Smooth muscle cell of the pulmonary artery (primary cell): Measurements from ENCODE around the gene PLP2. TPM values are rescaled to one million over a fixed set of nuclear protein-coding genes. Genes with fewer than 3 reads are reported as not detected.

Experiments
- total RNA-seq: library from RNA; depleted of rRNA; stranded (reverse); fragments of >200 nt; gene quantifications from 2 replicates; pipeline ENCODE4 v1.2.3, GENCODE V29; 2014

The PLP2 gene, protein sequence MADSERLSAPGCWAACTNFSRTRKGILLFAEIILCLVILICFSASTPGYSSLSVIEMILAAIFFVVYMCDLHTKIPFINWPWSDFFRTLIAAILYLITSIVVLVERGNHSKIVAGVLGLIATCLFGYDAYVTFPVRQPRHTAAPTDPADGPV
- 21.6 and 22.8 TPM in 2 replicates for total RNA-seq

DNA sequence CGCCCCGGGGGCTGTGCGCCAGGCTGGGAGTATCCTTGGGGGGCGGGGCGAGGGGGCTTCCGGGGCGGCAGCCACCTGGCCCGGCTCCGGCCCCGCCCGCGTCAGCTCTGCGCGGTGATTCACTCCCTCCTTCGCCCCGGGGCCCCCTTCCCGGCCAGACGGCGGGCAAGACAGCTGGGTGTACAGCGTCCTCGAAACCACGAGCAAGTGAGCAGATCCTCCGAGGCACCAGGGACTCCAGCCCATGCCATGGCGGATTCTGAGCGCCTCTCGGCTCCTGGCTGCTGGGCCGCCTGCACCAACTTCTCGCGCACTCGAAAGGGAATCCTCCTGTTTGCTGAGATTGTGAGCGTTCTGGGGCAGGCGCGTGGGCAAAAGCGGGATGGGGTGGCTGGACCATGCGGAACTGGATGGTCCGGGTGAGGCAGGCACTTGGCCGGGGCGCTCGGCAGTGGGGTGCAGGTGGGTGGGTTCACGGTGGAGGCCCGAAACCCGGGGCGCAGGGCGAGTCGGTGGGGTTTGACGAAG lies at the start of gene PLP2:
Gene PLP2, plus strand, starts transcription at position 147 of the 528 bp plus-strand sequence. Its CDS starts 103 bp downstream, at position 250.

DNA sequence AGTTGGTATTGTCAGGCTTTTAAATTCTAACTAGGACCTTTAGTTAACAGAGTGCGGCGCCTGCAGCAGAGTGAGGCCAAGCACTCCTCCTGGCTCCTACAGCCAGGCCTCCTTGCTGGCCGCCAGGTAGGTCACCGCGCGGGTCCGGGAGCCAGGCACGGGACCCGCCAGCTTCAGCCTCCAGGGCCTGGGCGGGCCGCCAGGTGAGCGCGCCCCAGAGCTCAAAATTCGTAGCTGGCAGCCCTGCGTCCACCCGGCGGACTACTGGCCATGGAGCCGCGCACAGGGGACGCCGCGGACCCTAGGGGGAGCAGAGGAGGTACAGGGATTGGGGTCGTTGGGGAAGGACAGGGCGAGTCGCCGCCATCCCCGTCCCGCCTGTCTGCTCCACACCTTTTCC lies 9.1 kb upstream of the PLP2 start, which contains the start of gene MAGIX:
Gene MAGIX, plus strand, starts transcription at position 139 of the 400 bp plus-strand sequence. Its CDS starts 132 bp downstream, at position 271.

DNA sequence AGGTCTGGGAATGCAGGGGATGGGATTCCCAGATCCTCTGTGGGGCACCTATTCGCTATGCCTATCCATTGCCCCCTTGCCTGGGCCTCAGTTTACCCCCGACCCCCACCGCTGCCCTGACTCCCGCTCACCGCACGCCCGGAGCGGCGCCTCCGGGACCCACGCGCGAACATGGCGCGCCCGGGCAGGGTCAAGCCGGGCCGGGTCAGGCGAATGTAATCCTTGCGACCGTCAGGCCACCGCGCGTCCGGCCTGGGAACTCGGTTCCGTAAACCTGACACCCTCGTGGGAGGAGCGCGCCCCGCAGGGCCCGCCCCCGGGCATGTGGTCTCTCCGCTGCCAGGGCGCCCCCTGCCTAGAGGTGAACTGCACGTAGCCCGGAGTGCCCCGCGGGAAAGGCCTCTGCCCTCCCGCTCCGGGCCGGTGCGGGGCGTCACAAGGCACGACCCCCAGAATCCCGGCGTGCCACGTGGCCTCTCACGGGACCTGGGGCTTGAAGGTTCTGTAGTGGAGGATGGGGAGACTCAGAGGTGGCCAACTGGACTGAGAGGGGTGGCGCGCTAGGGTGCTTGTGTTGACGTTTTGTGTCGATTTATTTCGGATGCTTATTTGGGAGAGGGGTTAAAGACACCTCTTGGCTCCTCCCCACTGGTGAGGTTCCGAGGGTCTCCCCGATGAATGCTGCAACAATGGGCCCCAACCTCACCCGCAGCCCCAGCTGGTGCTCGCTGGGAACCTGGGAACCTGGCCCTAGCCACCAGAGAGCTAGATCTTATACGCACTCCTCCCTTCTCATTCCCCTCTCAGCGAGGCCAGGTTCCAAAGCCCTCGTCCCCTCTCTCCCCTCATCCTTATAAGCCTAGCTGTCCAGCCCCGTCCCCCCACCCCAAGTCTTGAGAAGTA lies 14.7 kb downstream of the PLP2 start, which contains the start of gene PRICKLE3:
Gene PRICKLE3, minus strand, starts transcription at position 249 of the 903 bp plus-strand sequence. Its CDS starts 76 bp downstream, at position 173.

DNA sequence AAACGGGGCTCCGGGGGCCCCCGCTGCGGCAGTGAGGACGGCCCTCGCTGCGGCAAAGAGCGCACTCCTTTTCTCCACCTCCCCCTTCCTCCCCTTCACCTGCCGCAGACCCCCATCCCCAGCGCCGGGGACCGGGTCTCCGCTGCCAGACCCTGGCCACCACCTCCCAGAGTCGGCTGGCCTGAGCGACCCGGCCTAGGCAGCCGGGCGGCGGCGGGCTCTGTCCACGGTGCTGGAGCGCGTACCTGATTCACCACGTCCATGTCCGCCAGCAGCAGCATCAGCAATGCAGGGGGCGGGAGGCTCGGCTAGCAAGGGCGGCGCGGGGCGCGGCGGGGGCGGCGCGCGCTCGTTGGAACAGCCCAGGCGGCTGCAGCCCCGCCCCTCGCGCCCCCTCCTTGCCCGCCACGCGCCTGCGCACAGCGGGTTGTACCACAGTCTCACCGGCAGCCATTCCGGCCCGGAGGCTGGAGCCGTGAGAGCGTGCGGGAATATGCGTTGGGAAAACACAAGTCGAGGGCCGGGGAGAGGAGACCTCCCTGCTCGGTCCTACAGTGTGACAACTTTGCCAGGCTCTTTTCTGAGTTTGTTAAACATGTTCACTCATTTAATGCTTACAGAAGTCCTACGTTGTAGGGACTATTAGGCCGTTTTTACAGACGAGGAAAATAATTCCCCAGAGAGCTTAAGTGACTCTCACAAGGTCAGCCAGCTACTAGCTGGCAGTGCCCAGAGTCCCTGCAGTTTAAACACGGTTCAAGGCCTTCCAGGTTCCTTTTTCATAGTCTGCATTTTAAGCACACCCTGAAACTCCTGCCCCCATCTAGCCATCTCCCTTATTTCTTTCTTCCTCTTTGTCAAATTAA lies 28.4 kb downstream of the PLP2 start, which contains the start of gene SYP:
Gene SYP, minus strand, starts transcription at position 288 of the 866 bp plus-strand sequence. Its CDS starts 7 bp downstream, at position 281.

Other genes starting within 250 kb of the PLP2 start
- gene OTUD5, start 214.3 kb upstream of the PLP2 start, total RNA-seq = 40.3 and 40.5 TPM in 2 replicates
- gene KCND1, start 200.1 kb upstream of the PLP2 start, total RNA-seq = 2.3 and 2.8 TPM in 2 replicates
- gene GRIPAP1, start 169.6 kb upstream of the PLP2 start, total RNA-seq = 22.3 and 24.3 TPM in 2 replicates
- 51.7 and 53.5 TPM in 2 replicates for gene TFE3, start 128.5 kb upstream of the PLP2 start, total RNA-seq
- gene CCDC120, start 112.9 kb upstream of the PLP2 start, total RNA-seq = 0.98 and 1.3 TPM in 2 replicates
- gene PRAF2, start 97.9 kb upstream of the PLP2 start, total RNA-seq = 28.1 and 28.6 TPM in 2 replicates
- 42.9 and 44.4 TPM in 2 replicates for gene WDR45, start 92.0 kb upstream of the PLP2 start, total RNA-seq
- 18.2 and 18.9 TPM in 2 replicates for gene GPKOW, start 48.2 kb upstream of the PLP2 start, total RNA-seq
- gene MAGIX, start 9.1 kb upstream of the PLP2 start, total RNA-seq = 2.2 and 4.2 TPM in 2 replicates
- gene PRICKLE3, start 14.5 kb downstream of the PLP2 start, total RNA-seq = 8.6 and 15.0 TPM in 2 replicates
- gene SYP, start 28.3 kb downstream of the PLP2 start, total RNA-seq = 0.52 and 0.59 TPM in 2 replicates
- not detected in 2 replicates for gene CACNA1F, start 61.4 kb downstream of the PLP2 start, total RNA-seq
- 13.0 and 13.8 TPM in 2 replicates for gene CCDC22, start 63.6 kb downstream of the PLP2 start, total RNA-seq
- gene FOXP3, start 92.8 kb downstream of the PLP2 start, total RNA-seq = 0.07 and 0.13 TPM in 2 replicates
- 6.8 and 8.5 TPM in 2 replicates for gene PPP1R3F, start 97.9 kb downstream of the PLP2 start, total RNA-seq
- gene GAGE10, start 131.7 kb downstream of the PLP2 start, total RNA-seq = not detected in 2 replicates
- not detected in 2 replicates for gene GAGE12J, start 150.1 kb downstream of the PLP2 start, total RNA-seq
- not detected in 2 replicates for gene GAGE13, start 159.7 kb downstream of the PLP2 start, total RNA-seq